GM12872 (cell line): ENCODE data around the gene MMP11.

Experiments used
- CTCF ChIP-seq: IDR thresholded peaks from 3 replicates; pipeline ENCODE4 v1.5.1; 2011; ENCODE audit warnings: low read depth, mild to moderate bottlenecking, low read length, moderate library complexity; ENCODE audit not compliant: insufficient read depth

MMP11 gene

GRCh38 chr22:23773483-23774113 lies 949 bp downstream of the MMP11 start:
- no peak for TF ChIP-seq CTCF

- TF ChIP-seq CTCF, result no peak
Measured at GRCh38 chr22:23774114-23774921, 1.7 kb downstream of the MMP11 start.

GRCh38 chr22:23774922-23775436 lies 2.3 kb downstream of the MMP11 start:
- TF ChIP-seq CTCF, result no peak

GRCh38 chr22:23775779-23776375 lies 3.2 kb downstream of the MMP11 start:
- TF ChIP-seq CTCF, result peak; percentile 18; the same call in 1 of the 3 replicates

- TF ChIP-seq CTCF, result no peak
Measured at GRCh38 chr22:23777776-23778576, 5.3 kb downstream of the MMP11 start.

- TF ChIP-seq CTCF, result no peak
Measured at GRCh38 chr22:23778577-23778900, 5.9 kb downstream of the MMP11 start.

GRCh38 chr22:23779083-23779482 lies 6.4 kb downstream of the MMP11 start:
- TF ChIP-seq CTCF, result no peak
